ENCODE measurements around the gene HERC3. TPM values are rescaled to one million over a fixed set of nuclear protein-coding genes. Genes with fewer than 3 reads are reported as not detected.

Gene HERC3
- total RNA-seq = 8.2 and 12.8 TPM in 2 replicates

GRCh38 chr4:88591787-88592599, at the start of gene HERC3:
Gene HERC3 (plus strand): TSS chr4:88592480. CDS start chr4:88605824, 13,344 bp downstream.

GRCh38 chr4:88697588-88698329, 105.5 kb downstream of the HERC3 start, which contains the start of gene NAP1L5:
Gene NAP1L5 (minus strand): TSS chr4:88697829. CDS start chr4:88697754, 75 bp downstream.

Small RNA genes lying within 50 kb of the gene (small RNA-seq; reads per million reads assigned to genes)
- gene RF02115 (not detected), gene RNU6-33P (0.56 reads per million, percentile 35 among the genes with 10 or more reads in this experiment)

Other genes starting within 250 kb of the HERC3 start
- gene HERC6, start 213.6 kb upstream of the HERC3 start, total RNA-seq = 3.9 and 6.7 TPM in 2 replicates
- gene HERC5, start 135.4 kb upstream of the HERC3 start, total RNA-seq = 1.1 and 2.0 TPM in 2 replicates
- 63.0 and 82.0 TPM in 2 replicates for gene PYURF, start 68.7 kb upstream of the HERC3 start, total RNA-seq
- 3.2 and 3.3 TPM in 2 replicates for gene NAP1L5, start 105.3 kb downstream of the HERC3 start, total RNA-seq

All from vein endothelial cell (primary cell).